K562 (cell line): Measurements from ENCODE around the gene KLHL29. TPM values are rescaled to one million over a fixed set of nuclear protein-coding genes. Genes with fewer than 3 reads are reported as not detected.

Experiments
- ATAC-seq: fragments of 200-7000 bp; cut with Tn5 transposase; 3 replicates; pipeline ENCODE4 v1.9.1; 2020; ENCODE audit warnings: moderate library complexity
- BruUV-seq: library from RNA; stranded (reverse); fragments of 400-500 nt; replicated peaks from 2 replicates; lab custom pipeline; 2021; lab: Mats Ljungman, UMichigan
- CTCF ChIA-PET: fragments of 300-600 bp; formaldehyde crosslinking; extraction: SDS; loops from one replicate; lab custom pipeline; 2021; ENCODE audit warnings: low intra/inter-chr PET ratio; lab: Yijun Ruan, JAX
- POLR2A ChIA-PET: fragments of 300-600, 350-650 bp; sonication (Branson Sonifier 250); formaldehyde crosslinking; extraction: SDS; loops from one replicate; lab custom pipeline; 2021; ENCODE audit warnings: antibody characterized with exemption, inconsistent platforms; lab: Yijun Ruan, JAX
- DNase-seq, 4 experiments: peaks; one replicate each; pipeline versions ENCODE4 v3.0.0 to v3.0.0-alpha.2; 2011 to 2018; ENCODE audit warnings: low spot score in 3 of 4, mixed read lengths in 3 of 4; ENCODE audit errors: extremely low read depth in 1 of 4
- FAIRE-seq: peaks from 2 replicates; lab custom pipeline; 2011; peaks lifted over from hg19 to GRCh38; lab: Jason Lieb, UNC
- H2AFZ ChIP-seq: 2 replicates; pipeline ENCODE4 v1.6.0; 2011; ENCODE audit warnings: low read depth, low read length, control low read depth, inconsistent platforms
- H3K27ac ChIP-seq: fragments of 200-600 bp; 3 replicates; pipeline ENCODE4 v1.8.0; 2011; ENCODE audit warnings: low read depth, mild to moderate bottlenecking, control low read depth, inconsistent platforms, low read length, moderate library complexity, mixed read lengths; ENCODE audit errors: extremely low read depth
- H3K27me3 ChIP-seq, 2 experiments: fragments of 300-600 bp in 1 of 2; 2 replicates in 1 of 2; 3 replicates in 1 of 2; pipeline versions ENCODE4 v1.6.0 to v1.8.0; 2011; ENCODE audit warnings: inconsistent platforms in 2 of 2, low read length in 2 of 2, mild to moderate bottlenecking in 1 of 2, mixed read lengths in 1 of 2, moderate library complexity in 1 of 2; ENCODE audit not compliant: control insufficient read depth in 2 of 2, insufficient read depth in 2 of 2
- H3K36me3 ChIP-seq: fragments of 300-600 bp; 3 replicates; pipeline ENCODE4 v1.8.0; 2011; ENCODE audit warnings: mild to moderate bottlenecking, low read length, inconsistent platforms; ENCODE audit not compliant: control insufficient read depth, insufficient read depth
- H3K4me1 ChIP-seq, 2 experiments: fragments of 200-600 bp in 1 of 2; replicated peaks in 1 of 2; 2 replicates in 1 of 2; 3 replicates in 1 of 2; pipeline versions ENCODE4 v1.5.1 to v1.8.0; 2011; ENCODE audit warnings: inconsistent platforms in 2 of 2, low read length in 2 of 2, mild to moderate bottlenecking in 1 of 2, mixed read lengths in 1 of 2, moderate library complexity in 1 of 2; ENCODE audit not compliant: control insufficient read depth in 2 of 2, insufficient read depth in 2 of 2
- H3K4me2 ChIP-seq: 2 replicates; pipeline ENCODE4 v1.6.1; 2011; ENCODE audit warnings: low read length, control low read depth, inconsistent platforms, mixed read lengths; ENCODE audit not compliant: insufficient read depth
- H3K4me3 ChIP-seq: fragments of 200-600 bp; sonication (generic), shearing (Covaris generic); 2 replicates; pipeline ENCODE4 v1.5.1; 2016; ENCODE audit warnings: control low read depth, inconsistent platforms
- H3K79me2 ChIP-seq: fragments of 200-600 bp; 3 replicates; pipeline ENCODE4 v1.8.0; 2011; ENCODE audit warnings: low read length, inconsistent platforms; ENCODE audit not compliant: control insufficient read depth, insufficient read depth
- H3K9ac ChIP-seq, 2 experiments: 2 replicates each; pipeline versions ENCODE4 v1.6.0 to v1.6.1; 2011; ENCODE audit warnings: low read depth in 2 of 2, low read length in 2 of 2, control low read depth in 1 of 2, inconsistent platforms in 1 of 2, mild to moderate bottlenecking in 1 of 2, mixed read lengths in 1 of 2; ENCODE audit not compliant: insufficient read depth in 1 of 2
- H3K9me1 ChIP-seq: one replicate; pipeline ENCODE4 v1.6.0; 2011; ENCODE audit warnings: inconsistent platforms, mild to moderate bottlenecking, low read length, moderate library complexity; ENCODE audit not compliant: control insufficient read depth, insufficient read depth
- H3K9me3 ChIP-seq: replicated peaks from 2 replicates; pipeline ENCODE4 v1.5.1; 2011; ENCODE audit warnings: low read depth, low read length, inconsistent platforms; ENCODE audit not compliant: control insufficient read depth, insufficient read depth
- H4K20me1 ChIP-seq: replicated peaks from 2 replicates; pipeline ENCODE4 v1.6.1; 2011; ENCODE audit warnings: low read length, inconsistent platforms, mixed read lengths; ENCODE audit not compliant: control insufficient read depth, insufficient read depth
- WGBS: fragments of 100-300 bp; shearing (Covaris generic); methylation state at CpG from one replicate; pipeline ENCODE4 v1.1.6; 2016; ENCODE audit warnings: low coverage, mixed read lengths; ENCODE audit not compliant: insufficient coverage; ENCODE audit errors: missing lambda C conversion rate; 5-methylcytosine and 5-hydroxymethylcytosine counted together
- in situ Hi-C: fragments of 300-500 bp; cut with MboI; formaldehyde crosslinking; loops from 4 replicates; pipeline ENCODE4 v1.15.0; 2018; ENCODE audit warnings: inconsistent platforms, mixed read lengths
- intact Hi-C: fragments of 100-400 bp; cut with micrococcal nuclease; formaldehyde crosslinking; loops from 2 replicates; pipeline ENCODE4 v1.14.2; 2022
- polyA plus RNA-seq, 8 experiments: library from polyadenylated mRNA; depleted of rRNA in 4 of 8; stranded (reverse) in 5 of 8; unstranded in 3 of 8; fragments of >200 nt; fragmentation: Nextera tagmentation in 2 of 8; fragmentation: Illumina TruSeq in 1 of 8; extraction: Ambion mirVana in 2 of 8; extraction: Trizol in 1 of 8; gene quantifications; 2 replicates each; pipeline versions ENCODE4 v1.2.1 to v1.2.3, GENCODE V29; 2011 to 2014; ENCODE audit warnings: inconsistent platforms in 1 of 8, missing spikeins in 1 of 8
- total RNA-seq, 7 experiments: library from RNA; depleted of rRNA in 6 of 7; stranded (reverse); fragments of >200 nt in 6 of 7; fragmentation: Illumina TruSeq in 2 of 7; extraction: Trizol in 2 of 7; gene quantifications; 2 replicates each; pipeline versions ENCODE4 v1.2.1 to v1.2.3, GENCODE V29; 2011 to 2021; ENCODE audit warnings: low replicate concordance in 1 of 7
- TF ChIP-seq, protein P1 (sequence below), 2 experiments: fragments of 450-650 bp in 1 of 2; IDR thresholded peaks; 2 replicates each; pipeline ENCODE4 v1.6.1; 2011 to 2017; ENCODE audit warnings: low read depth in 2 of 2, antibody characterized with exemption in 1 of 2, borderline replicate concordance in 1 of 2, low read length in 1 of 2, mild to moderate bottlenecking in 1 of 2, mixed read lengths in 1 of 2; ENCODE audit not compliant: control insufficient read depth in 1 of 2

The KLHL29 gene
- total and polyA plus RNA-seq, 9 of the 15 experiments (the other 6 are each of a cell fraction or from before 2014, with no cell fraction given) = 0.03 to 0.31 (median 0.08) TPM; not detected in 1

DNA sequence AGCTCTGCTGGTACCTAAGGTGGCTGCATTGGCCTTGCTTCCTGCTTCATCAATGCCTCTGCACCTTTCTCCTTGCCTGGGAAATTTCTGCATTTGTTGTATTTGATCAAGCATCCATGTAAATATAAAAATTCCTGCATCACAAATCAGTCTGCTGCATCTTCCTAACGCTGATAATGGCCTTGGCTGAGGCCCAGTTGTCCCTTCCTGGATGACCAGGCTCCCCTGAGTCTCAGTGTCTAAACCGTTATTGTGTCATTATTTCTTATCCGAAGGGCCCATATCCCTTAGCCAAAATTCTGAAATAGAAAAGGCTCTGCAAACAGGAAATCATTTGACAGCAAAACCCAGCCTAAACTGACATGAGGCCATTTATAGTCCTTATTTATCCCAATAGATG, 62.4 kb downstream of the KLHL29 start:
- Histone ChIP-seq H3K27ac (no peak overlapping the region), H3K9me1 (no peaks in the 10 kb centered on the region), H3K9me3 (no peaks in the 10 kb centered on the region), H3K79me2 (no peaks in the 10 kb centered on the region), H3K4me2 (no peak overlapping the region), H4K20me1 (no peaks in the 10 kb centered on the region), H3K27me3 (peaks cover 0 to 16% of the 10 kb centered on the region in 2 experiments; a peak in 1 of 5 replicates), H3K36me3 (no peaks in the 10 kb centered on the region), H3K4me3 (no peak overlapping the region), H2AFZ (no peak overlapping the region), H3K9ac (no peak overlapping the region), H3K4me1 (peaks cover 0 to 6% of the 10 kb centered on the region in 2 experiments; a peak in 1 of 5 replicates)
- 0% methylated on average over 3 of the region's 3 CpGs for WGBS
- in situ Hi-C loops (no loop called here), intact Hi-C loops (no loop called here)
- TF ChIP-seq, protein P1, sequence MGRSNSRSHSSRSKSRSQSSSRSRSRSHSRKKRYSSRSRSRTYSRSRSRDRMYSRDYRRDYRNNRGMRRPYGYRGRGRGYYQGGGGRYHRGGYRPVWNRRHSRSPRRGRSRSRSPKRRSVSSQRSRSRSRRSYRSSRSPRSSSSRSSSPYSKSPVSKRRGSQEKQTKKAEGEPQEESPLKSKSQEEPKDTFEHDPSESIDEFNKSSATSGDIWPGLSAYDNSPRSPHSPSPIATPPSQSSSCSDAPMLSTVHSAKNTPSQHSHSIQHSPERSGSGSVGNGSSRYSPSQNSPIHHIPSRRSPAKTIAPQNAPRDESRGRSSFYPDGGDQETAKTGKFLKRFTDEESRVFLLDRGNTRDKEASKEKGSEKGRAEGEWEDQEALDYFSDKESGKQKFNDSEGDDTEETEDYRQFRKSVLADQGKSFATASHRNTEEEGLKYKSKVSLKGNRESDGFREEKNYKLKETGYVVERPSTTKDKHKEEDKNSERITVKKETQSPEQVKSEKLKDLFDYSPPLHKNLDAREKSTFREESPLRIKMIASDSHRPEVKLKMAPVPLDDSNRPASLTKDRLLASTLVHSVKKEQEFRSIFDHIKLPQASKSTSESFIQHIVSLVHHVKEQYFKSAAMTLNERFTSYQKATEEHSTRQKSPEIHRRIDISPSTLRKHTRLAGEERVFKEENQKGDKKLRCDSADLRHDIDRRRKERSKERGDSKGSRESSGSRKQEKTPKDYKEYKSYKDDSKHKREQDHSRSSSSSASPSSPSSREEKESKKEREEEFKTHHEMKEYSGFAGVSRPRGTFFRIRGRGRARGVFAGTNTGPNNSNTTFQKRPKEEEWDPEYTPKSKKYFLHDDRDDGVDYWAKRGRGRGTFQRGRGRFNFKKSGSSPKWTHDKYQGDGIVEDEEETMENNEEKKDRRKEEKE (IDR thresholded peaks at IDR 0.05; ENCODE audit: borderline replicate concordance in 1 of 2, control insufficient read depth in 1 of 2, low read depth in 2 of 2, low read length in 1 of 2) = no peak
- no peak for ATAC-seq
- DNase-seq = no peak
- no TSS peak for BruUV-seq
- ChIA-PET POLR2A (interaction anchor here (0.7 kb wide), 1 partner anchor 30 kb away, joined by 3 read pairs; no protein-coding TSS in a partner anchor), CTCF (no interaction called here)
- FAIRE-seq = no peak
